ENCODE data around the gene DMC1. TPM values are rescaled to one million over a fixed set of nuclear protein-coding genes. Genes with fewer than 3 reads are reported as not detected.

DMC1 gene
- total RNA-seq, 1 experiment from 2014 or later = 3.2 TPM

GRCh38 chr22:38613588-38613987 is 43.6 kb upstream of the DMC1 start:
- Histone ChIP-seq H3K27me3 (ENCODE audit: control insufficient read depth, insufficient read depth, low read length) (no peaks in the 10 kb centered on the region), H3K9me3 (ENCODE audit: control insufficient read depth, insufficient read depth, low read depth, low read length) (no peaks in the 10 kb centered on the region), H3K36me3 (ENCODE audit: control insufficient read depth, insufficient read depth, low read length) (no peaks in the 10 kb centered on the region), H3K4me1 (ENCODE audit: control insufficient read depth, insufficient read depth, low read length) (no peaks in the 10 kb centered on the region), H3K27ac (ENCODE audit: low read length) (no peak overlapping the region), H3K4me3 (ENCODE audit: low read depth in 2 of 2, low read length in 2 of 2) (no peak overlapping the region)
- intact Hi-C loops (cut with micrococcal nuclease; ENCODE audit: unreplicated experiment) (no loop called here), in situ Hi-C loops (cut with HindIII; ENCODE audit: low pct_unique_long_range_greater_than_20kb, low sequenced_read_pairs) (no loop called here)
- ATAC-seq (no peak), DNase-seq (ENCODE audit: low read depth, low spot score) (no peak)
- POLR2A ChIA-PET = no interaction called here
- no peak for TF ChIP-seq TCF7L2 (IDR thresholded peaks at IDR 0.05; ENCODE audit: low read depth, low read length)
- no TSS peak for BruUV-seq (replicated peaks)
- CTCF ChIA-PET = no interaction called here

GRCh38 chr22:38612217-38613006 is 42.4 kb upstream of the DMC1 start:
- in situ Hi-C loops (cut with HindIII; ENCODE audit: low pct_unique_long_range_greater_than_20kb, low sequenced_read_pairs) = no loop called here
- CTCF ChIA-PET = no interaction called here
- no peak for TF ChIP-seq TCF7L2 (IDR thresholded peaks at IDR 0.05; ENCODE audit: low read depth, low read length)
- intact Hi-C loops (cut with micrococcal nuclease; ENCODE audit: unreplicated experiment) = no loop called here
- no peak for DNase-seq (ENCODE audit: low read depth, low spot score)
- no peaks in the 10 kb centered on the region for H3K9me3 ChIP-seq (ENCODE audit: control insufficient read depth, insufficient read depth, low read depth, low read length)
- no peak overlapping the region for H3K27ac ChIP-seq (ENCODE audit: low read length)
- H3K4me1 ChIP-seq (ENCODE audit: control insufficient read depth, insufficient read depth, low read length) = no peaks in the 10 kb centered on the region
- no TSS peak for BruUV-seq (replicated peaks)
- ATAC-seq = no peak
- H3K36me3 ChIP-seq (ENCODE audit: control insufficient read depth, insufficient read depth, low read length) = no peaks in the 10 kb centered on the region
- H3K4me3 ChIP-seq (ENCODE audit: low read depth in 2 of 2, low read length in 2 of 2) = no peak overlapping the region
- no peaks in the 10 kb centered on the region for H3K27me3 ChIP-seq (ENCODE audit: control insufficient read depth, insufficient read depth, low read length)
- POLR2A ChIA-PET = no interaction called here

GRCh38 chr22:38611559-38611958 is 41.6 kb upstream of the DMC1 start:
- Histone ChIP-seq H3K4me3 (ENCODE audit: low read depth in 2 of 2, low read length in 2 of 2) (no peak overlapping the region), H3K27me3 (ENCODE audit: control insufficient read depth, insufficient read depth, low read length) (no peaks in the 10 kb centered on the region), H3K4me1 (ENCODE audit: control insufficient read depth, insufficient read depth, low read length) (peaks cover 2% of the 10 kb centered on the region), H3K27ac (ENCODE audit: low read length) (no peak overlapping the region), H3K9me3 (ENCODE audit: control insufficient read depth, insufficient read depth, low read depth, low read length) (no peaks in the 10 kb centered on the region), H3K36me3 (ENCODE audit: control insufficient read depth, insufficient read depth, low read length) (no peaks in the 10 kb centered on the region)
- ATAC-seq (no peak), DNase-seq (ENCODE audit: low read depth, low spot score) (no peak)
- intact Hi-C loops (cut with micrococcal nuclease; ENCODE audit: unreplicated experiment) (no loop called here), in situ Hi-C loops (cut with HindIII; ENCODE audit: low pct_unique_long_range_greater_than_20kb, low sequenced_read_pairs) (no loop called here)
- ChIA-PET CTCF (no interaction called here), POLR2A (interaction anchor here (0.5 kb wide), 2 partner anchors 94 to 293 kb away, joined by 3 to 6 read pairs; partner anchors contain the start of gene GTPBP1)
- no TSS peak for BruUV-seq (replicated peaks)
- TF ChIP-seq TCF7L2 (IDR thresholded peaks at IDR 0.05; ENCODE audit: low read depth, low read length) (no peak), SIN3A (IDR thresholded peaks at IDR 0.05; ENCODE audit: borderline replicate concordance, insufficient read depth, low read depth, low read length) (no peak), POLR2AphosphoS5 (IDR thresholded peaks at IDR 0.05; ENCODE audit: low read depth, low read length) (no peak), CTCF (IDR thresholded peaks at IDR 0.05) (no peak), REST (IDR thresholded peaks at IDR 0.05; ENCODE audit: insufficient read depth in 1 of 2, low read depth in 2 of 2, low read length in 1 of 2) (no peak)
